Body of pancreas (tissue), 4 donors: ENCODE measurements around the gene GRIK2.

Source experiments
- POLR2A ChIP-seq, 3 donors: fragments of 450-650 bp; IDR thresholded peaks; one replicate each; pipeline ENCODE4 v1.6.1; 2016; ENCODE audit warnings: antibody characterized with exemption in 3 of 3, mild to moderate bottlenecking in 2 of 3
- TF ChIP-seq, protein P1 (sequence below), 7 experiments: fragments of 450-650 bp in 4 of 7; fragments of 200-600 bp in 3 of 7; sonication (generic) in 3 of 7; IDR thresholded peaks; one replicate each; pipeline ENCODE4 v1.5.1; 2016 to 2019; ENCODE audit warnings: antibody characterized with exemption in 7 of 7

DNA sequence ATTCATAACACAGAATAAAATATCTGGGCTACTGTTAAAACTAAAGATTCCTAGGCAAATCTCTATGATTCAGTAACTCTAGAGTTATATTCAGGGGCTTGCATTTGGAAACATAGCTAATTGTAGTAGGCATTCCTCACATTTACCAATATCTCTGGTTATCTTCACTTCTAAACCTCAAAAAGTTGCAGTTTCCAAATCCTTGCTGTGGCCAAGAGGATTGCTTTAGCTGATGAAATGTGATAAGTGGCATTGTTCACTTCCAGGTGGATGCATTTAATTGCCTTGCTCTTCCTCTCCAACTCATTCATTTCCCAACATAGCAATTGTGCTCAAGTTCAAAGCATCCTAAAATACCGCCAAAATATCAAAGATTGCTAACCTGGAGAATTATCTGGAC lies 246.6 kb downstream of the GRIK2 start:
- no peak for TF ChIP-seq POLR2A (IDR thresholded peaks at IDR 0.05)
- TF ChIP-seq, protein P1, sequence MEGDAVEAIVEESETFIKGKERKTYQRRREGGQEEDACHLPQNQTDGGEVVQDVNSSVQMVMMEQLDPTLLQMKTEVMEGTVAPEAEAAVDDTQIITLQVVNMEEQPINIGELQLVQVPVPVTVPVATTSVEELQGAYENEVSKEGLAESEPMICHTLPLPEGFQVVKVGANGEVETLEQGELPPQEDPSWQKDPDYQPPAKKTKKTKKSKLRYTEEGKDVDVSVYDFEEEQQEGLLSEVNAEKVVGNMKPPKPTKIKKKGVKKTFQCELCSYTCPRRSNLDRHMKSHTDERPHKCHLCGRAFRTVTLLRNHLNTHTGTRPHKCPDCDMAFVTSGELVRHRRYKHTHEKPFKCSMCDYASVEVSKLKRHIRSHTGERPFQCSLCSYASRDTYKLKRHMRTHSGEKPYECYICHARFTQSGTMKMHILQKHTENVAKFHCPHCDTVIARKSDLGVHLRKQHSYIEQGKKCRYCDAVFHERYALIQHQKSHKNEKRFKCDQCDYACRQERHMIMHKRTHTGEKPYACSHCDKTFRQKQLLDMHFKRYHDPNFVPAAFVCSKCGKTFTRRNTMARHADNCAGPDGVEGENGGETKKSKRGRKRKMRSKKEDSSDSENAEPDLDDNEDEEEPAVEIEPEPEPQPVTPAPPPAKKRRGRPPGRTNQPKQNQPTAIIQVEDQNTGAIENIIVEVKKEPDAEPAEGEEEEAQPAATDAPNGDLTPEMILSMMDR (IDR thresholded peaks at IDR 0.05): no peak
